Spleen (tissue), 7 donors: ENCODE data around the gene IL11RA.

ENCODE experiments used
- POLR2A ChIP-seq, 3 donors: fragments of 450-650 bp; IDR thresholded peaks; one replicate each; pipeline ENCODE4 v1.5.1; 2017; ENCODE audit warnings: antibody characterized with exemption in 3 of 3, mild to moderate bottlenecking in 1 of 3
- POLR2AphosphoS5 ChIP-seq, 3 donors: sonication (generic); formaldehyde crosslinking; IDR thresholded peaks; one replicate each; pipeline ENCODE4 v1.5.1; 2017; ENCODE audit warnings: antibody characterized with exemption in 3 of 3
- TF ChIP-seq, protein P1 (sequence below), 11 experiments: fragments of 200-600 bp in 7 of 11; fragments of 450-650 bp in 4 of 11; sonication (generic) in 4 of 11; IDR thresholded peaks in 8 of 11; conservative IDR thresholded peaks in 3 of 11; 1 replicate in 7 of 11; 2 replicates in 4 of 11; pipeline versions ENCODE4 v1.4.0 to v1.8.0; 2016 to 2021; ENCODE audit warnings: antibody characterized with exemption in 11 of 11, inconsistent platforms in 4 of 11, mild to moderate bottlenecking in 1 of 11
- donor health status: DM: no; HTN: no; CAD: no; lungs with moderate emphysema.
- donor health status: DM: no; HTN: no; CAD: no.
- donor health status: DM: no; HTN: no; CAD: no.

GRCh38 chr9:34655394-34655793, 3.4 kb downstream of the IL11RA start:
- TF ChIP-seq, protein P1, sequence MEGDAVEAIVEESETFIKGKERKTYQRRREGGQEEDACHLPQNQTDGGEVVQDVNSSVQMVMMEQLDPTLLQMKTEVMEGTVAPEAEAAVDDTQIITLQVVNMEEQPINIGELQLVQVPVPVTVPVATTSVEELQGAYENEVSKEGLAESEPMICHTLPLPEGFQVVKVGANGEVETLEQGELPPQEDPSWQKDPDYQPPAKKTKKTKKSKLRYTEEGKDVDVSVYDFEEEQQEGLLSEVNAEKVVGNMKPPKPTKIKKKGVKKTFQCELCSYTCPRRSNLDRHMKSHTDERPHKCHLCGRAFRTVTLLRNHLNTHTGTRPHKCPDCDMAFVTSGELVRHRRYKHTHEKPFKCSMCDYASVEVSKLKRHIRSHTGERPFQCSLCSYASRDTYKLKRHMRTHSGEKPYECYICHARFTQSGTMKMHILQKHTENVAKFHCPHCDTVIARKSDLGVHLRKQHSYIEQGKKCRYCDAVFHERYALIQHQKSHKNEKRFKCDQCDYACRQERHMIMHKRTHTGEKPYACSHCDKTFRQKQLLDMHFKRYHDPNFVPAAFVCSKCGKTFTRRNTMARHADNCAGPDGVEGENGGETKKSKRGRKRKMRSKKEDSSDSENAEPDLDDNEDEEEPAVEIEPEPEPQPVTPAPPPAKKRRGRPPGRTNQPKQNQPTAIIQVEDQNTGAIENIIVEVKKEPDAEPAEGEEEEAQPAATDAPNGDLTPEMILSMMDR (IDR thresholded peaks at IDR 0.05 in 8 of 11, conservative IDR thresholded peaks at IDR 0.05 in 3 of 11), result no peak
- TF ChIP-seq POLR2AphosphoS5 (IDR thresholded peaks at IDR 0.05) (no peak), POLR2A (IDR thresholded peaks at IDR 0.05) (no peak)
